Measurements from ENCODE around the gene SCRN2.
A peak's percentile ranks its signal among the peaks of the same experiment; 100 is the strongest.

Gene SCRN2

GRCh38 chr17:47840742-47841487 lies at the start of gene SCRN2:
TSS of gene SCRN2 (minus strand) at chr17:47841273. CDS start at chr17:47840843, 430 bp downstream.
- peak; percentile 27 for DNase-seq (ENCODE audit: low read depth)

DNA sequence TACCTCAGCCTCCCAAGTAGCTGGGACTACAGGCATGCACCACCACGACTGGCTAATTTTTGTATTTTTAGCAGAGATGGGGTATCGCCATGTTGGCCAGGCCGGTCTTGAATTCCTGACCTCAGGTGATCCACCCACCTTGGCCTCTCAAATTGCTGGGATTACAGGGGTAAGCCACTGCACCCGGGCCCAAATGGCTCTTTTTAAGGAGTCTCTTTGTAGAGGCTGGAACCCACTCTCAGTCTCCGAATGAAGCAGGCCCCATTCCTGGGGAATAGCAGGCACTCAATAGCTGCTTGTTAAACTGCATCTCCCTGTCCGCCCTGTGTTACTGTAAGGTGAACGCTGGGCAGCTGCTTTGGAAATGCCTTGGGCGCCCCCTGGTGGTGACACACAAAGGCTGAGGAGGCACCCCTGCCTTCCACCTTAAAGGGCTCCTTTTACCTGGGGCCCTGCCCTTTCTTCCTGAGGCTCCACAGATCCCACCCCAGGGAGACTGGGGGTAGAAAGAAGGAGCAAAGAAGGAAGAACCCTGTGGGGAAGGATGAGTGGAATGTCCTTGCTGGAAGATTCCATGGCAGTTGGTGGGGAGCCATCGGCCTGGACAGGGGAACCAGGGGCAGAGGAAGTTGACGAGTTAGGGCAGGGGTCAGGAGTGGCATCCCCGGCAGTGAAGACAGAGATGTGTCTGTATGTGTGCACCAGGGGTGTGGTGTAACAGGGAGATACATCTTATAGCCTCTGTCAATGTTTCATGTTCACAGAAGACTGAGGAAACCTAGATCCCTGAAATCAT lies 48.9 kb upstream of the SCRN2 start:
- no peak for DNase-seq (ENCODE audit: low read depth)

DNA sequence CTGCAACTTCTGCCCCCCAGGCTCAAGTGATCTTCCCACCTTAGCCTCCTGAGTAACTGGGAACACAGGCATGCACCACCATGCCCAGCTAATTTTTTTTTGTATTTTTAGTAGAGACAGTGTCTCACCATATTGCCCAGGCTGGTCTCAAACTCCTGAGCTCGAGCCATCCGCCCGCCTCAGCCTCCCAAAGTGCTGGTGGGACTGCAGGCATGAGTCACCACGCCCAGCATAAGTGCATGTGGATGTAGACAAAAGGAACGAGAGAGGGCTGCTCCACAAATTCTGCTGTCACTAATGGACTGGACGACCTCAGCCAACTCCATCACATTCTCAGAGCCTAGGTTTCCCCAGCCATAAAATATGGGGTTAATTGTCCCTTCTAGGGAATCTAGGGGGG lies 47.2 kb upstream of the SCRN2 start:
- no peak for DNase-seq (ENCODE audit: low read depth)

DNA sequence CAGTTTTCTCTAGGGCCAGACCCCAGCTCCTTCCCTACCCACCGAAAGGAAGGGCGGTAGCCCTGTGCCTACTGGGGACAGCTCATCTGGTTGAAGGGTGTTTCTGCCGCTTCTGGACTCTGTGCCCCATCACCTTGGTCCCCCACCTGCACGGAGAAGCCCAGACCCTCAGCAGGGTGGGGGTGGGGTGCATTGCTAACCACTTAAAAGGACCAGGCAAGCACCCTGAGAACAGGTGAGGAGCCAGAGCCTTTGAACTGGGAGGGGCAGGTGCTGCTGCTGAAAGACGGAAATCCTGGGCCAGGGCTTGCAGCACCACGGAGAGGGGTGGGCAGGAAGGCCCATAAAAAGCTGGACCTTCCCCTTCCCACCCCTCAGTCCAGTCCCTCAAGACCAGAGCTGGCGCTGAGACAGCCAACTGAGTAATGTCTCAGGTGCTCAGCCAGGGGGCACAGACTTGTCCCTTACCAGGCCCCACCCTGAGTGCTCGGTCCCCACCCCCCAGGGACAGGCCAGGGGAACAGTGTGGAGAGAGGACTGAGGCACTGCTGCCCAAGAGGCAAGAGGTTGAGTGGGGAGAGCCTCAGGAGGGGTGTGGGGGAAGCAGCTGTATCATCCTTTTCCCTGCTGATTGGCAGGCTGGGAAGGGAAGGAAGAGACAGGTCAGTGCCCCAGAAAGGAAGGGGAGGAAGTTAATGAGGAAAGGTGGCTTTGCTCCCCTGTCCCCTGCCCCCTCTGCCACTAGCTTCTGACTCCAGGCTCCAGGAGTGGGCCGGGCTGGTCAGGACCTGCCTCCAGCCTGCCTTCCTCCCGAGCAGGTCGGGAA lies 44.0 kb upstream of the SCRN2 start:
- no peak for DNase-seq (ENCODE audit: low read depth)

GRCh38 chr17:47884427-47884740 lies 43.3 kb upstream of the SCRN2 start:
- DNase-seq (ENCODE audit: low read depth): no peak

DNA sequence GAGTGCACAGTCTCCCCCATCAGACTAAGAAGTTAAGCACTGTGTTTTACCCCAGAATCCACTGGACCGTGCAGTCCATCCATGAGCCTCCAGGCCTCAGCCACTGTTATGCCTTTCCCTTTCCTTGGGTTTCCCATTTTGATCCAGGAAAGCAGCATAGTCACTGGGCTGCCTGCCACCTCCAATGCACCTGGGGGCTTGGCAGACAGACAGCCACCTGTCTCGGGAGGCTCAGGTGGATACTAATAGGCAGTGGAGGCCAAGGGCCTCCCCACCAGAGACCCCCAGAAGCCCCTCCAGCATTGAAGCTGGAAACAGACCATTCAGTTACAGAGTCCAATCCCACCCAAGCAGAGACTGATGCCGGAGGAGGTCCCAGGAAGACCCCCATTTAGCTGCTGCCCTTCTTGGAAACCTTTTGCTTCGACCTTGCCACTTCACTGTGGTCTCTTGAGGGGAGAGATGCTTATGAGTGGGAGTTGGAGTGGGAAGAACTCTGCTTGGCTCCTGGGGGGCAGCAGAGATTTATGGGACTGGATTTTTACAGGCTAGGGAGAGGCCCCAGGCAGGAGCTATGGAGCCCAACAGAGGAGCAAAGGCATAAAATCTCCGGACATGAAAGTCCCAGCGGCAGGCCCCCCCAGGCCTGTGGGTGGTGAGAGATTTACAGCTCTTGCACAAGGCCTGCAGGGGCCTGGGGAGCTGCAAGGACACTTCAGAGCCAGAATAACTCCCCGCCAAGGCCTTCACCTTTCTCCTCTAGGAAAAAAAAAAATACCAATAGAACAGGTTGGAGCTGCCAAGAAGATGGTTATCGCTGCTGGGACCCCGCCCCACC lies 42.7 kb upstream of the SCRN2 start:
- DNase-seq (ENCODE audit: low read depth): no peak

DNA sequence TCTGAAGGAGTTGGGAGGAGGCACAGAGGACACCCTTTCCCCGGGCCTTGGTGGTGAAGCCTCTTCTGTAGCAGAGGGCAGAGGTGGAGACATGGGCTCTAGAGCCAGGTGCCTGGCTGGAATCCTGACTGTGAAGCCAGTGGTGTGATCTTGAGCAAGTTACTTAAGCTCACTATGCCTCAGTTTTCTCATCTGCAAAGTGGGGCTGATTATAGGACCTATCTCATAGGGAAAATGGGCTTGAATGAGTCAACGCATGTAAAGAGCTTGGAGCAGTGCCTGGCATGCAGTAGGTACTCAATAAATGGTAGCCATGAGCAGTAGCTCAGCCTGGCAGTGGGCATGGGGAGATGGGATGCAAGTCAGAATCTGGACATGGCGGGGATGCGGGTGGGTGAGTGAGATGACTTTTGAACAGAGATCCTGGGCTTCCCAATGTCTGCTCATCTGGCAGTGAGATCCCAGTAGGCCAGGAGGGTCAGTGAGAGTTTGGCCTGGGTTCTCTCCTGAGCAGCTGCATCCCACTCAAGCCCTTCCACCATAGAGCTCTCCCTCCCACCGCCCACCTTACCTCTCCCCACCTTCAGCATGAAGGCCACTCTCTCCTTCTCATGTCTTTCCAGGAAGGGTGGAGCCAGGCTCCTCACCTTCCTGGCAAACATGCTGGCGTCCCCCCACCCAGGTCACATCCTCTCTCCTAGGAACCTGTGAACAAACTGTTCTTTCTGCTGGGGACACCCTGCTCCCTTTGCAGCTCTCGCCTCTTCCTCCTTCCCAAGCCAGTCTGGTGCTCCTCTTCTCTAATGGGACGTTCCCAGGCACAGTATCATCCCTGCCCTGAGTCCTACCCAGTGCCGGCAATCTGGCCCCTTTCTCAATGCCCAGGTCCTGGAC lies 41.9 kb upstream of the SCRN2 start:
- no peak for DNase-seq (ENCODE audit: low read depth)

GRCh38 chr17:47882247-47882646 lies 41.2 kb upstream of the SCRN2 start:
- DNase-seq (ENCODE audit: low read depth): peak; percentile 65

DNA sequence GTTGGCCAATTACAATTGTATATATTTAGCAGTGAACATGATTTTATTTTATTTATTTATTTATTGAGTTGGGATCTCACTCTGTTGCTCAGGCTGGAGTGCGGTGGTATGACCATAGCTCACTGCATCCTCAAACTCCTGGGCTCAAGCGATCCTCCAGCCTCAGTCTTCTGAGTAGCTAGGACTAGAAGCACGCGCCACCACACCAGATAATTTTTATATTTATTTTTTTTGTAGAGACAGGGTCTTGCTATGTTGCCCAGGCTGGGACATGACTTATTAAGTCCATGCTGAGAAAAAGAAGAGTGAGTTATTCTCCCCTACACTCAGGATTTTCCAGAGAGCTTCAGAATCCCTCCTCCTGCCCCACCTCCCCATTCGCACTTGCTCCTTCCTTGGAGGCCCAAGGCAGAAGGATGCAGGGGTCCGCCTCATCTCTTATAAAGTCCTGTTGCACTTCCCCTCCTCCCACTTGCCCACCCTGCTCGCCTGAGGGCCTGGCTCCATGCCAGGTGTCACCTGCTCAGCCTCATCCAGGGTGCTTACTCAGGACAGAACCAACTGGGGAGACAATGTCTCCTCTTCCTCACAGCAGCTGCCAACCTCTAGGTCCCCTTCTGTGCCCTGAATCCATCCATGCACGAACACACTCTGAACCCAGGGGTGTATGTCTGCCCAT lies 38.8 kb upstream of the SCRN2 start:
- DNase-seq (ENCODE audit: low read depth): no peak

DNA sequence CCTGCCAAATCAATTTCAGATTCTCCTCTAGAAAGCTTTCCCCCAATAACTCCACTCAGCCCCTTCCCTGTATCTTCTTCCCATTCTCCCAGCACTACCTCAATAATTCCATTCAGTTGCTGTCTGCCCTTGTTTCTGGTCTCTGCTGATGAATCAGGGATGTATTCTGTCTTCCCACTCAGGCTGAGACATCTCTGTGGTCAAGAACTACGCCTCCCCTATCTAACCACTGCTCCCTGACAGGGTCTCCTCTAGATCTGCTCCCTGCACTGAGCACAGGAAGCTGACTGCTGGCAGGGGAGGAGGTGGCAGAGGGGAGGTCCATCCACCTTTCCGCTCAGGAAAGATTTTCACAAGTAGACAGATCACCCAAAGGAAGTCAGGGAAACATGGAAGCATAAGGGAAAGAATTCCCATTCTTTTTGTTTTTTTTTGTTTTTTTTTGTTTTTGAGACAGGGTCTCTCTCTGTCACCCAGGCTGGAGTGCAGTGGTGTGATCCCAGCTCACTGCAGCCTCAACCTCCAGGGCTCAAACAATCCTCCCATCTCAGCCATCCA lies 38.0 kb upstream of the SCRN2 start:
- no peak for DNase-seq (ENCODE audit: low read depth)

DNA sequence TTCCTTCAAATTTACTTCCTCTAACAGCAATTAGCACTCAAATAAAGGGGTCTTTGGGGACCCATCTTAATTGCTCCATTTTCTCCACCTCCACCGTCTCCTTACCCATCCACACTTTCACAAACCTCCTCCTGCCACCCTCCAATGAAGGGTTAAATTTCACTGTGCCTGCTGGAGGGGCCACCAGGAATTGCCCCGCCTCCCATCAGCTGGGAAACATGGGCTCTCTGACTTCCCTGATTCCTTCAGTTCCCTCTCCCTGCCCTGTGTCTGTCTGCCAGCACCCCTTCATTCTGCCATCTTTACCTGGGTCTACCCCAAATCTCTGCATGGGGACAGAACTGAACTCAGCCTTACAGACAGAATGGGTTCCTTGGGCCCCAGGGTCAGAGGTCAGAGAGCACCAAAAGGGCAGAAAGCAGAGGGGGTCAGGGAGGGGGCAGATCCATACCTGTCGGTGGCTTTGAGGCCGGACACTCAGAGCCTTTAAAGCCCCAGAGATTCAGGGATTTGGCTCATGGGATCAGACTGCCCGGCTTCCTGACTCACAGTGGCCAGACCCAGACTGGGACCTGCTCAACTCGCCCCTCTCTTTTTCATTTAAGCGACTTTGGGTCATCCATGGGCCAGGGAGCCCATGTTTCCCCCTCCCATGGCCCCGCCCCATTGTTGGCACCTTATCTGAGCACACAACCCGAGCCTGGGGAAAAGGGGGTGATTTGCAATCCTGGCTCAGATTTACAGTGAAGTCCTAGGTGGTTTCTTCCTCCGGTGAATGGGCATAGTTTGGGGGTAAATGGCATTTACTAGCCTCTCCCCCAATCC lies 37.3 kb upstream of the SCRN2 start:
- DNase-seq (ENCODE audit: low read depth): no peak

DNA sequence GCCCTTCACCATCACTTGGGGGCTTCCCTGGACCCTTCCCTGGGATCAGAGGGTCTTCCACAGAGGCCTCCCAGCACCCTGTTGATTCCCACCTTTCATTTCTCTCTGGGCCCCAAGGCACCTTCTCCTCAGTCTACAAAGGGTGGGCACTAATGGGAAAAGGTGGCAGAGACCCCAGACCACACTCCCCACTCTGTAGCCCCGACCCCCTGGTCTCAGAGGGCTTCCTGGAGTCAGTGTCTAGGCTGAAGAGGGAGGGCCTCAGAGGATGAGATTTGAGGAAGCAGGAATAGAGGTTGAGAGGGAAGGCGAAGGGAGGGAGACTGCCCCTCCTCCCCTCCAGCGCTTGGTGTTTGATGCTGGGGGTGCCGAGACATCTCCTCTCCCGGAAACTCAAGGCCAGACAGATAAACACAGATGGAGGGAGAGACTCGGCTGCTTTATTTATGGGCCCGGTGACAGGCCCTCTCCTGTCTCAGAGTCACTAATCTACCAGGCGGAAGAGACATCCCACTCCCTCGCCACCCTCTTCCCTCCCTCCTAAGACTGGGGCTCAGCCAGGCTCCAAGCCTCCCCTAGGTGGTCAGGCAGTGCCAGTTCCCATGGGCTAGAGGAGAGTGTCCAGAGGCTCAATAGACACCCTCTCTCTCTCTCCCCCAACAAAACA lies 36.4 kb upstream of the SCRN2 start:
- no peak for DNase-seq (ENCODE audit: low read depth)

GRCh38 chr17:47875011-47875985 lies 34.2 kb upstream of the SCRN2 start:
- no peak for DNase-seq (ENCODE audit: low read depth)

GRCh38 chr17:47873200-47874090 lies 32.4 kb upstream of the SCRN2 start:
- no peak for DNase-seq (ENCODE audit: low read depth)

DNA sequence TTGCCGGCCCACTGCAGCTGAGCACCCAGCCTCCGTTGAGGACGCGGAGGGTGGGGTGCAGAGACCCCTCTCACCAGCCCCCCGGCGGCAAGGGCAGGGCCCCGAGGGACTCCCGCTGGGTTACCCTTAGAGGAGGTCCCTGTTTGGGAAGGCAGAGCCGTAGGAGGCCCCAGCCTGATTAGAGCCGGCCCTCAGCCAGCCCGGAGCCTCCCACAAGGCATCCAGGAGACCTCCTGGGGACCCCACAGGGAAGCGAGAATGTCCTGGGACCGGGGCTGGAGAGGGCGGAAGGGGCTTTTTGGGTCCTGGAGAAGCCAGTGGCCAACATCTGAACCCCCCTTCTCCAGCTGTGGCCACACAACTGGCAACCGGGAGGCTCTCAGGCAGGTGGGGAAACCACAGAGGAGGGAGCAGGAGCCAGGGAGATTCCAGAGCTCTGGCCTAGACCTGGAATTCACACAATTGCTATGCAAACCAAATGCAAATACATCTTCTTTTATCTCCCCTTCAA lies 31.6 kb upstream of the SCRN2 start:
- DNase-seq (ENCODE audit: low read depth): no peak
